SK-N-SH treated with all-trans-retinoic acid at 6 μM for 48 hours (cell line): ENCODE measurements around the gene HOATZ.

Experiments
- ATAC-seq: fragments of 200-7000 bp; cut with Tn5 transposase; 3 replicates; pipeline ENCODE4 v1.9.1; 2020; ENCODE audit warnings: mild to moderate bottlenecking, moderate library complexity
- ARNTL ChIP-seq: fragments of 450-650 bp; formaldehyde crosslinking; IDR thresholded peaks from 2 replicates; pipeline ENCODE4 v1.5.0; 2020; ENCODE audit warnings: low read depth, mild to moderate bottlenecking, moderate library complexity, borderline replicate concordance
- BACH2 ChIP-seq: fragments of 250-450 bp; sonication (Bioruptor Pico); IDR thresholded peaks from 2 replicates; pipeline ENCODE4 v1.9.0; 2021; ENCODE audit warnings: mild to moderate bottlenecking, borderline replicate concordance
- CREB5 ChIP-seq: fragments of 250-450 bp; sonication (Bioruptor Pico); IDR thresholded peaks from 2 replicates; pipeline ENCODE4 v1.5.1; 2020; ENCODE audit warnings: low read depth, mild to moderate bottlenecking, moderate library complexity
- CSDC2 ChIP-seq: fragments of 250-450 bp; sonication (Bioruptor Pico); IDR thresholded peaks from 2 replicates; pipeline ENCODE4 v1.5.0; 2020; ENCODE audit warnings: mild to moderate bottlenecking, moderate library complexity
- CSRNP3 ChIP-seq: fragments of 250-450 bp; sonication (Bioruptor Pico); IDR thresholded peaks from 2 replicates; pipeline ENCODE4 v1.5.1; 2021; ENCODE audit warnings: mild to moderate bottlenecking, moderate library complexity
- ESRRG ChIP-seq: fragments of 250-450 bp; sonication (Bioruptor Pico); IDR thresholded peaks from 2 replicates; pipeline ENCODE4 v1.6.1; 2021; ENCODE audit warnings: mild to moderate bottlenecking
- GLIS3 ChIP-seq: fragments of 250-450 bp; sonication (Bioruptor Pico); IDR thresholded peaks from 2 replicates; pipeline ENCODE4 v1.5.0; 2020; ENCODE audit warnings: mild to moderate bottlenecking, moderate library complexity
- OSR1 ChIP-seq: fragments of 250-450 bp; sonication (Bioruptor Pico); IDR thresholded peaks from 2 replicates; pipeline ENCODE4 v1.8.0; 2022; ENCODE audit warnings: moderate library complexity, mild to moderate bottlenecking, inconsistent platforms
- PATZ1 ChIP-seq: fragments of 250-450 bp; sonication (Bioruptor Pico); IDR thresholded peaks from 2 replicates; pipeline ENCODE4 v1.8.0; 2020; ENCODE audit warnings: mild to moderate bottlenecking, moderate library complexity, borderline replicate concordance
- POU6F1 ChIP-seq: fragments of 250-450 bp; sonication (Bioruptor Pico); IDR thresholded peaks from 2 replicates; pipeline ENCODE4 v1.8.0; 2021; ENCODE audit warnings: low read depth, mild to moderate bottlenecking, moderate library complexity, borderline replicate concordance
- PPARA ChIP-seq: fragments of 250-450 bp; sonication (Bioruptor Pico); IDR thresholded peaks from 2 replicates; pipeline ENCODE4 v1.5.0; 2020; ENCODE audit warnings: mild to moderate bottlenecking, borderline replicate concordance
- RARB ChIP-seq: fragments of 250-450 bp; sonication (Bioruptor Pico); IDR thresholded peaks from 2 replicates; pipeline ENCODE4 v1.8.0; 2021; ENCODE audit warnings: mild to moderate bottlenecking, moderate library complexity
- SNAI2 ChIP-seq: fragments of 250-450 bp; sonication (Bioruptor Pico); IDR thresholded peaks from 2 replicates; pipeline ENCODE4 v1.5.0; 2020; ENCODE audit warnings: mild to moderate bottlenecking, moderate library complexity
- TCF4 ChIP-seq: fragments of 250-450 bp; sonication (Bioruptor Pico); IDR thresholded peaks from 2 replicates; pipeline ENCODE4 v1.8.0; 2021; ENCODE audit warnings: mild to moderate bottlenecking, moderate library complexity, borderline replicate concordance
- TSHZ2 ChIP-seq: fragments of 250-450 bp; sonication (Bioruptor Pico); IDR thresholded peaks from 2 replicates; pipeline ENCODE4 v1.5.0; 2020; ENCODE audit warnings: mild to moderate bottlenecking, moderate library complexity
- ZC3H10 ChIP-seq: fragments of 250-450 bp; sonication (Bioruptor Pico); IDR thresholded peaks from 2 replicates; pipeline ENCODE4 v1.5.1; 2021; ENCODE audit warnings: mild to moderate bottlenecking, moderate library complexity
- ZFP3 ChIP-seq: fragments of 250-450 bp; sonication (Bioruptor Pico); IDR thresholded peaks from 2 replicates; pipeline ENCODE4 v1.5.0; 2020; ENCODE audit warnings: mild to moderate bottlenecking, moderate library complexity
- ZFP30 ChIP-seq: fragments of 450-650 bp; formaldehyde crosslinking; IDR thresholded peaks from 2 replicates; pipeline ENCODE4 v1.5.0; 2022; ENCODE audit warnings: mild to moderate bottlenecking, moderate library complexity
- ZNF565 ChIP-seq: fragments of 450-650 bp; formaldehyde crosslinking; conservative IDR thresholded peaks from 2 replicates; pipeline ENCODE4 v1.5.0; 2020; ENCODE audit warnings: low read depth, mild to moderate bottlenecking, moderate library complexity
- ZNF70 ChIP-seq: fragments of 450-650 bp; formaldehyde crosslinking; IDR thresholded peaks from 2 replicates; pipeline ENCODE4 v1.5.0; 2020; ENCODE audit warnings: mild to moderate bottlenecking, moderate library complexity
- ZNF8 ChIP-seq: fragments of 450-650 bp; formaldehyde crosslinking; IDR thresholded peaks from 2 replicates; pipeline ENCODE4 v1.5.0; 2020; ENCODE audit warnings: mild to moderate bottlenecking, moderate library complexity

The HOATZ gene

GRCh38 chr11:111535281-111535680, 20.7 kb downstream of the HOATZ start:
- no peak for TF ChIP-seq ZNF565 (CRISPR knock-in tag)
- TF ChIP-seq TCF4 = no peak
- no peak for TF ChIP-seq ZFP30
- TF ChIP-seq RARB (CRISPR knock-in tag) = no peak
- no peak for TF ChIP-seq ARNTL (CRISPR knock-in tag)
- no peak for TF ChIP-seq CSDC2
- no peak for TF ChIP-seq OSR1
- no peak for TF ChIP-seq CSRNP3 (CRISPR knock-in tag)
- no peak for TF ChIP-seq TSHZ2 (CRISPR knock-in tag)
- TF ChIP-seq PPARA (CRISPR knock-in tag) = no peak
- no peak for TF ChIP-seq SNAI2 (CRISPR knock-in tag)
- no peak for TF ChIP-seq ZFP3 (CRISPR knock-in tag)
- no peak for TF ChIP-seq CREB5 (CRISPR knock-in tag)
- no peak for TF ChIP-seq POU6F1
- TF ChIP-seq ZNF70 (CRISPR knock-in tag) = no peak
- TF ChIP-seq BACH2 = no peak
- no peak for TF ChIP-seq ZC3H10 (CRISPR knock-in tag)
- TF ChIP-seq ZNF8 (CRISPR knock-in tag) = no peak
- no peak for TF ChIP-seq GLIS3 (CRISPR knock-in tag)
- no peak for ATAC-seq

- no peak for ATAC-seq
- no peak for TF ChIP-seq PATZ1 (CRISPR knock-in tag)
- TF ChIP-seq ZNF8 (CRISPR knock-in tag) = no peak
- TF ChIP-seq ESRRG (CRISPR knock-in tag) = no peak
These were observed 22.8 kb downstream of the HOATZ start for GRCh38 chr11:111537336-111537860.

GRCh38 chr11:111538407-111539114, 24.0 kb downstream of the HOATZ start:
- no peak for ATAC-seq
- TF ChIP-seq TCF4 (no peak), CREB5 (CRISPR knock-in tag) (no peak), ARNTL (CRISPR knock-in tag) (no peak)
